Naive thymus-derived CD4-positive, alpha-beta T cell (primary cell): ENCODE data around the gene ASIC2. TPM values are rescaled to one million over a fixed set of nuclear protein-coding genes. Genes with fewer than 3 reads are reported as not detected.

ENCODE experiments used
- ATAC-seq: fragments of 150-1000 bp; cut with Tn5 transposase; 2 replicates; pipeline ENCODE4 v1.10.0; 2021; ENCODE audit warnings: mild to moderate bottlenecking, moderate library complexity
- CTCF ChIA-PET: fragments of 350-600 bp; sonication (Branson Sonifier 250); formaldehyde crosslinking; loops from one replicate; lab custom pipeline; 2021; ENCODE audit warnings: antibody characterized with exemption; lab: Charles Lee
- POLR2A ChIA-PET: fragments of 350-600 bp; sonication (Branson Sonifier 250); formaldehyde crosslinking; loops from one replicate; lab custom pipeline; 2021; ENCODE audit warnings: antibody characterized with exemption, inconsistent platforms; lab: Charles Lee
- DNase-seq, 9 donors: peaks; one replicate each; pipeline versions ENCODE4 v3.0.0 to v3.0.0-alpha.2; 2020 to 2022; ENCODE audit warnings: mixed read lengths in 1 of 9
- H3K27ac ChIP-seq: one replicate; pipeline ENCODE4 v1.7.0; 2013; ENCODE audit warnings: mild to moderate bottlenecking, low read depth, low read length, moderate library complexity
- H3K27me3 ChIP-seq, 2 donors: one replicate each; pipeline ENCODE4 v1.7.0; 2013; ENCODE audit warnings: low read length in 2 of 2, mild to moderate bottlenecking in 2 of 2, moderate library complexity in 2 of 2; ENCODE audit not compliant: control insufficient read depth in 2 of 2, insufficient read depth in 2 of 2
- H3K36me3 ChIP-seq, 3 experiments: 1 replicate in 2 of 3; 2 replicates in 1 of 3; pipeline ENCODE4 v1.7.0; 2013; ENCODE audit warnings: low read length in 3 of 3, mild to moderate bottlenecking in 3 of 3, moderate library complexity in 1 of 3; ENCODE audit not compliant: insufficient read depth in 3 of 3, control insufficient read depth in 2 of 3
- H3K4me1 ChIP-seq, 2 donors: one replicate each; pipeline ENCODE4 v1.7.0; 2013; ENCODE audit warnings: low read length in 2 of 2, mild to moderate bottlenecking in 2 of 2, moderate library complexity in 1 of 2; ENCODE audit not compliant: control insufficient read depth in 2 of 2, insufficient read depth in 2 of 2
- H3K4me3 ChIP-seq: 2 replicates; pipeline ENCODE4 v1.7.0; 2013; ENCODE audit warnings: mild to moderate bottlenecking, low read length
- H3K9me3 ChIP-seq, 3 experiments: 1 replicate in 2 of 3; 2 replicates in 1 of 3; pipeline ENCODE4 v1.7.0; 2013; ENCODE audit warnings: low read length in 3 of 3; ENCODE audit not compliant: control insufficient read depth in 2 of 3
- H3K27ac Mint-ChIP-seq, 9 donors: one replicate each; pipeline ENCODE4 v1.8.0; 2020 to 2022; ENCODE audit warnings: mixed read lengths in 9 of 9, mild to moderate bottlenecking in 8 of 9, moderate library complexity in 5 of 9, inconsistent platforms in 2 of 9
- H3K27me3 Mint-ChIP-seq, 5 donors: one replicate each; pipeline ENCODE4 v1.8.0; 2021 to 2022; ENCODE audit warnings: mixed read lengths in 5 of 5, mild to moderate bottlenecking in 1 of 5
- H3K36me3 Mint-ChIP-seq, 5 donors: one replicate each; pipeline ENCODE4 v1.8.0; 2020 to 2022; ENCODE audit warnings: mixed read lengths in 5 of 5, mild to moderate bottlenecking in 3 of 5, inconsistent platforms in 1 of 5
- H3K4me1 Mint-ChIP-seq, 7 donors: one replicate each; pipeline ENCODE4 v1.8.0; 2020 to 2022; ENCODE audit warnings: mixed read lengths in 7 of 7, mild to moderate bottlenecking in 3 of 7, inconsistent platforms in 1 of 7
- H3K4me3 Mint-ChIP-seq, 10 donors: one replicate each; pipeline ENCODE4 v1.8.0; 2020 to 2022; ENCODE audit warnings: mild to moderate bottlenecking in 10 of 10, mixed read lengths in 10 of 10, moderate library complexity in 6 of 10, inconsistent platforms in 2 of 10
- H3K9me3 Mint-ChIP-seq, 11 donors: one replicate each; pipeline ENCODE4 v1.8.0; 2020 to 2022; ENCODE audit warnings: mixed read lengths in 11 of 11, mild to moderate bottlenecking in 4 of 11, inconsistent platforms in 1 of 11, moderate library complexity in 1 of 11
- intact Hi-C, 2 donors: fragments of 100-400 bp; cut with micrococcal nuclease; formaldehyde crosslinking; loops; one replicate each; pipeline ENCODE4 v1.15.1; 2023
- polyA plus RNA-seq, 2 donors: library from polyadenylated mRNA; unstranded; fragments of 300-500 nt; fragmentation: Illumina TruSeq; gene quantifications; one replicate each; pipeline ENCODE4 v1.2.3, GENCODE V29; 2021
- total RNA-seq, 6 experiments: library from RNA in 5 of 6; stranded (reverse) in 5 of 6; gene quantifications; 1 replicate in 5 of 6; 2 replicates in 1 of 6; pipeline ENCODE4 v1.2.3 and lab custom pipeline; 2021 to 2026

ASIC2 gene
- total and polyA plus RNA-seq, 7 experiments from 2014 or later = not detected

DNA sequence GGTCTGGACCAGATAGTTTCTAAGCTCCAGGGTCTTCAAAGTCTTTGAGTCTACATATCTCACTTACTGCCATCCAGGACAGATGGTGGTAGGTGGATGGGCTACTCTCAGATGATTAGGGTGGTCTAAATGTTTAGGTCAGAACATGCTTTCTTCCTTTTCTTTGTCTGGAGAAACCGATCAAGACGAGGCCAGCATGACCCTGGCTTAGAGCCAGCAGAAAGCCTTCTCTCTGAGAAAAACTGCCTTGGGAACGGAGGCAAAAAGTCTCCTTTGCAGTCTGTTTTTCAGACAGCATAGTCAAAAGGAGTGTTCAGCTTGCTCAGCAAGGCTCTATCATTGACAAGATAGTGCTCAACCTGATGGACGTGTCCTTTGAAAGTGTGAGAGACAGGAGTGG lies 252.6 kb downstream of the ASIC2 start:
- ChIA-PET CTCF (no interaction called here), POLR2A (no interaction called here)
- no peak overlapping the region for H3K27ac Mint-ChIP-seq
- no peaks in the 10 kb centered on the region for H3K36me3 Mint-ChIP-seq
- H3K27me3 Mint-ChIP-seq = peaks cover 5 to 50% (median 39%) of the 10 kb centered on the region in 5 donors
- no peak for DNase-seq
- intact Hi-C loops = no loop called here
- no peaks in the 10 kb centered on the region for H3K9me3 ChIP-seq
- no peak for ATAC-seq
- H3K36me3 ChIP-seq = no peaks in the 10 kb centered on the region
- no peaks in the 10 kb centered on the region for H3K4me1 ChIP-seq
- no peak overlapping the region for H3K4me3 Mint-ChIP-seq
- peaks cover 0 to 4% of the 10 kb centered on the region in 2 donors for H3K27me3 ChIP-seq
- H3K27ac ChIP-seq = no peak overlapping the region
- H3K4me1 Mint-ChIP-seq = no peaks in the 10 kb centered on the region
- H3K4me3 ChIP-seq = no peak overlapping the region
- peaks cover 0 to 6% (median 0%) of the 10 kb centered on the region in 11 donors for H3K9me3 Mint-ChIP-seq

DNA sequence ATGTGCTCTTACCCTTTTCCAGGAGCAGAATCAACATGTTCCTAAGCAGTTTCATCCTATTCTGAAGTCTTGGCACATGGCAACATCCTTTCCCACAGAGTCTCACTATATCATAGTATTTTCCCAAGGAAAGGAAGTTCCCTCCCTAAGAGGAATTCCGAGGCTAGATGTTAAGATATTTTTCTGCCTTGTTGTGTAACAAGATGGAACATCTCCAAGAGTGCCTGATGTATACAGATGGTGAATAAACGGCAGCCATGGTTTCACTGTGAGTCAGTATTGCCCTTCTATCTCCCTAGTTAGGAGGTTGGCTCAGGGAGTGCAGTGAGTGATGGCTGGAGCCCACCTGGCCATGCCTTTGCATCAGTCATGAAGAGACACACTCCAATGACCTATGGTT lies 253.2 kb downstream of the ASIC2 start:
- ChIA-PET POLR2A (no interaction called here), CTCF (no interaction called here)
- ATAC-seq (no peak), DNase-seq (no peak)
- no peak overlapping the region for H3K27ac Mint-ChIP-seq
- Histone ChIP-seq H3K4me1 (no peaks in the 10 kb centered on the region), H3K27ac (no peak overlapping the region), H3K27me3 (peaks cover 0 to 6% of the 10 kb centered on the region in 2 donors), H3K9me3 (no peaks in the 10 kb centered on the region), H3K4me3 (no peak overlapping the region), H3K36me3 (no peaks in the 10 kb centered on the region)
- peaks cover 0 to 12% (median 1%) of the 10 kb centered on the region in 11 donors for H3K9me3 Mint-ChIP-seq
- H3K4me3 Mint-ChIP-seq = no peak overlapping the region
- H3K4me1 Mint-ChIP-seq = no peaks in the 10 kb centered on the region
- H3K27me3 Mint-ChIP-seq = peaks cover 8 to 52% (median 44%) of the 10 kb centered on the region in 5 donors
- intact Hi-C loops = no loop called here
- H3K36me3 Mint-ChIP-seq = no peaks in the 10 kb centered on the region

GRCh38 chr17:33038740-33039139 lies 254.4 kb downstream of the ASIC2 start:
- no peak for ATAC-seq
- Mint-ChIP-seq H3K27me3 (peaks cover 10 to 58% (median 54%) of the 10 kb centered on the region in 5 donors), H3K27ac (no peak overlapping the region), H3K4me3 (no peak overlapping the region), H3K4me1 (no peaks in the 10 kb centered on the region), H3K36me3 (no peaks in the 10 kb centered on the region), H3K9me3 (peaks cover 0 to 12% (median 2%) of the 10 kb centered on the region in 11 donors)
- H3K4me3 ChIP-seq = no peak overlapping the region
- H3K27me3 ChIP-seq = peaks cover 0 to 11% of the 10 kb centered on the region in 2 donors
- no peaks in the 10 kb centered on the region for H3K36me3 ChIP-seq
- DNase-seq = peak in 1 of 9 donors; percentile 35
- H3K9me3 ChIP-seq = peaks cover 0 to 5% (median 0%) of the 10 kb centered on the region in 3 experiments
- no peak overlapping the region for H3K27ac ChIP-seq
- intact Hi-C loops = no loop called here
- ChIA-PET CTCF (no interaction called here), POLR2A (no interaction called here)
- H3K4me1 ChIP-seq = no peaks in the 10 kb centered on the region

DNA sequence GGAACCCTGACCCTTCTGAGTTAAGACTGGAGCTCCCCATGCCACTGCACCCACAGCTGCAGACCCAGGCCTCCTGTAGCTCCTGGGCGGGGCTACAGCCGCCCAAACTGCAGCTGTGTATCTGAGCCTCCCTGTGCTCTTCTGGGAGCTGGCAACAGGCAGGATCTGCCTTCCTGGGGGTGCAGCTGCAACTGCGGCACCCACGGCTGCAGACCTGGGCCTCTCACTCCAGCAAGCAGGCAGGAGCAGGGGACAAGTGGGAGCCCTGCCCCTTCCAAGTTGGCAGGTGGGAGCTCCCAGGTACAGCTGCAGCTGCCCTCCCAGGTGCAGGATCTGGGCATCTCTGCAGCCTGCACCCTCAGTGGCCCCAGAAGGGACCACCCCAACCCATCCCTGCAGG lies 259.9 kb downstream of the ASIC2 start:
- Mint-ChIP-seq H3K27ac (no peak overlapping the region), H3K27me3 (peaks cover 19 to 55% (median 40%) of the 10 kb centered on the region in 5 donors), H3K4me3 (no peak overlapping the region), H3K9me3 (peaks cover 0 to 12% (median 2%) of the 10 kb centered on the region in 11 donors), H3K36me3 (no peaks in the 10 kb centered on the region), H3K4me1 (no peaks in the 10 kb centered on the region)
- ATAC-seq (no peak), DNase-seq (no peak)
- CTCF ChIA-PET = no interaction called here
- intact Hi-C loops = no loop called here
- peaks cover 0 to 5% (median 0%) of the 10 kb centered on the region in 3 experiments for H3K9me3 ChIP-seq
- no peak overlapping the region for H3K27ac ChIP-seq
- POLR2A ChIA-PET = no interaction called here
- no peaks in the 10 kb centered on the region for H3K36me3 ChIP-seq
- no peaks in the 10 kb centered on the region for H3K4me1 ChIP-seq
- H3K27me3 ChIP-seq = peaks cover 3 to 11% of the 10 kb centered on the region in 2 donors
- no peak overlapping the region for H3K4me3 ChIP-seq

- intact Hi-C loops = no loop called here
- H3K27ac Mint-ChIP-seq = no peak overlapping the region
- POLR2A ChIA-PET = no interaction called here
Measured at GRCh38 chr17:33028778-33029177, 264.3 kb downstream of the ASIC2 start.

GRCh38 chr17:33028061-33028460 lies 265.0 kb downstream of the ASIC2 start:
- CTCF ChIA-PET = no interaction called here

More at GRCh38 chr17:33028778-33029177, 264.3 kb downstream of the ASIC2 start:
- H3K9me3 Mint-ChIP-seq = no peaks in the 10 kb centered on the region
- no peak overlapping the region for H3K27ac ChIP-seq
- H3K27me3 ChIP-seq = peaks cover 3% of the 10 kb centered on the region in 2 donors
- H3K36me3 ChIP-seq = no peaks in the 10 kb centered on the region
- H3K4me1 Mint-ChIP-seq = no peaks in the 10 kb centered on the region
- H3K4me3 ChIP-seq = no peak overlapping the region
- no peak overlapping the region for H3K4me3 Mint-ChIP-seq
- peaks cover 5 to 17% (median 12%) of the 10 kb centered on the region in 5 donors for H3K27me3 Mint-ChIP-seq
- H3K9me3 ChIP-seq = no peaks in the 10 kb centered on the region
- ATAC-seq = no peak
- CTCF ChIA-PET = no interaction called here
- DNase-seq = no peak
- no peaks in the 10 kb centered on the region for H3K4me1 ChIP-seq
- no peaks in the 10 kb centered on the region for H3K36me3 Mint-ChIP-seq

GRCh38 chr17:33024688-33025486 lies 268.2 kb downstream of the ASIC2 start:
- DNase-seq (no peak), ATAC-seq (no peak)
- Histone ChIP-seq H3K27me3 (peaks cover 0 to 3% of the 10 kb centered on the region in 2 donors), H3K36me3 (no peaks in the 10 kb centered on the region), H3K4me1 (no peaks in the 10 kb centered on the region), H3K27ac (no peak overlapping the region), H3K4me3 (no peak overlapping the region), H3K9me3 (no peaks in the 10 kb centered on the region)
- intact Hi-C loops = no loop called here
- ChIA-PET CTCF (no interaction called here), POLR2A (no interaction called here)
- Mint-ChIP-seq H3K27me3 (peaks cover 5 to 10% (median 8%) of the 10 kb centered on the region in 5 donors), H3K9me3 (no peaks in the 10 kb centered on the region), H3K4me1 (no peaks in the 10 kb centered on the region), H3K27ac (no peak overlapping the region), H3K4me3 (no peak overlapping the region), H3K36me3 (no peaks in the 10 kb centered on the region)

More at GRCh38 chr17:33028061-33028460, 265.0 kb downstream of the ASIC2 start:
- Histone ChIP-seq H3K27ac (no peak overlapping the region), H3K27me3 (peaks cover 3% of the 10 kb centered on the region in 2 donors), H3K4me1 (no peaks in the 10 kb centered on the region), H3K9me3 (no peaks in the 10 kb centered on the region), H3K4me3 (no peak overlapping the region), H3K36me3 (no peaks in the 10 kb centered on the region)
- Mint-ChIP-seq H3K27me3 (peaks cover 5 to 18% (median 10%) of the 10 kb centered on the region in 5 donors), H3K36me3 (no peaks in the 10 kb centered on the region), H3K4me3 (no peak overlapping the region), H3K27ac (no peak overlapping the region), H3K4me1 (no peaks in the 10 kb centered on the region), H3K9me3 (no peaks in the 10 kb centered on the region)
- DNase-seq (no peak), ATAC-seq (no peak)
- POLR2A ChIA-PET = no interaction called here
- intact Hi-C loops = no loop called here
